Mesothelial cell of epicardium (in vitro differentiated cells): ENCODE data around the gene SLC7A11. TPM values are rescaled to one million over a fixed set of nuclear protein-coding genes. Genes with fewer than 3 reads are reported as not detected.
A peak's percentile ranks its signal among the peaks of the same experiment; 100 is the strongest.

ENCODE experiments used
- DNase-seq, 2 experiments: peaks; one replicate each; pipeline ENCODE4 v3.0.0; 2021; ENCODE audit warnings: low spot score in 2 of 2; ENCODE audit not compliant: unreplicated experiment in 2 of 2
- H3K27ac Mint-ChIP-seq: 2 replicates; pipeline ENCODE4 v1.8.0; 2021; ENCODE audit warnings: mixed read lengths
- H3K27me3 Mint-ChIP-seq: 2 replicates; pipeline ENCODE4 v1.8.0; 2021; ENCODE audit warnings: low read depth, mixed read lengths
- H3K36me3 Mint-ChIP-seq: 2 replicates; pipeline ENCODE4 v1.8.0; 2021; ENCODE audit warnings: mixed read lengths
- H3K4me1 Mint-ChIP-seq: 2 replicates; pipeline ENCODE4 v1.8.0; 2021; ENCODE audit warnings: mixed read lengths
- H3K4me3 Mint-ChIP-seq: 2 replicates; pipeline ENCODE4 v1.8.0; 2021; ENCODE audit warnings: mild to moderate bottlenecking, moderate library complexity, mixed read lengths
- H3K9me3 Mint-ChIP-seq: 2 replicates; pipeline ENCODE4 v1.8.0; 2021; ENCODE audit warnings: mixed read lengths
- total RNA-seq: library from RNA; stranded (reverse); gene quantifications from 3 replicates; pipeline ENCODE4 v1.2.1, GENCODE V29; 2021
- TF ChIP-seq, protein P1 (sequence below): fragments of 200-600 bp; sonication (generic); IDR thresholded peaks from one replicate; pipeline ENCODE4 v1.5.0; 2021; ENCODE audit warnings: antibody characterized with exemption; ENCODE audit not compliant: unreplicated experiment

Gene SLC7A11
- total RNA-seq, 1 donor from 2014 or later: 3.4 TPM

DNA sequence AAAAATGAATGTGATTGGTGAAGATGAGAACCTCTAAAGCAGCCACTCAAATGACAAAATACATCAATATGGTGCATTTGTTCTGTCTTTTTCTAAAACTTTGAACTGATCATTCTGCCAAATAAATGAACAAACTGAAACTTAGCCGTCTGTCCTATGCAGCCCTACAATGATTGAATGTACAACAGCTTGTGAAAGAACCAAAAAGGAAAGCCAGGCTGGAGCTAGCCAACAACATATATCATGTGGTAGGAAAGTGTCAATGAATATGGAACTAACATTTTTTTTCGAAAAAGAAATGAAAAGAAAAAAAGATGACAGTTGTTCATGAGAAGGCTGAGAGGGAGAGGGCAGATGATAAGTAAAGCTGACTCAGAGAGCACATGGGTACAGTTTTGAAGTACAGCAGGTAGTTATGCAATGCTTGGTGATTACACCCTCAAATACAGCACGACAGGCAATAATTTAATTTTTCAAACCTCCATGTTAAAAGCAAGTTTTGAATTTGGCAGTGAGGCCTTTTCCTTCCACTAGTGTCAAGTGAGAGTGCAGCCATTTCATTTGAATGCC lies 21.2 kb upstream of the SLC7A11 start:
- peaks cover 33% of the 10 kb centered on the region for H3K4me1 Mint-ChIP-seq
- H3K27me3 Mint-ChIP-seq: no peaks in the 10 kb centered on the region
- H3K9me3 Mint-ChIP-seq: peaks cover 5% of the 10 kb centered on the region
- DNase-seq: no peak
- no peaks in the 10 kb centered on the region for H3K36me3 Mint-ChIP-seq
- TF ChIP-seq, protein P1, sequence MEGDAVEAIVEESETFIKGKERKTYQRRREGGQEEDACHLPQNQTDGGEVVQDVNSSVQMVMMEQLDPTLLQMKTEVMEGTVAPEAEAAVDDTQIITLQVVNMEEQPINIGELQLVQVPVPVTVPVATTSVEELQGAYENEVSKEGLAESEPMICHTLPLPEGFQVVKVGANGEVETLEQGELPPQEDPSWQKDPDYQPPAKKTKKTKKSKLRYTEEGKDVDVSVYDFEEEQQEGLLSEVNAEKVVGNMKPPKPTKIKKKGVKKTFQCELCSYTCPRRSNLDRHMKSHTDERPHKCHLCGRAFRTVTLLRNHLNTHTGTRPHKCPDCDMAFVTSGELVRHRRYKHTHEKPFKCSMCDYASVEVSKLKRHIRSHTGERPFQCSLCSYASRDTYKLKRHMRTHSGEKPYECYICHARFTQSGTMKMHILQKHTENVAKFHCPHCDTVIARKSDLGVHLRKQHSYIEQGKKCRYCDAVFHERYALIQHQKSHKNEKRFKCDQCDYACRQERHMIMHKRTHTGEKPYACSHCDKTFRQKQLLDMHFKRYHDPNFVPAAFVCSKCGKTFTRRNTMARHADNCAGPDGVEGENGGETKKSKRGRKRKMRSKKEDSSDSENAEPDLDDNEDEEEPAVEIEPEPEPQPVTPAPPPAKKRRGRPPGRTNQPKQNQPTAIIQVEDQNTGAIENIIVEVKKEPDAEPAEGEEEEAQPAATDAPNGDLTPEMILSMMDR: no peak
- no peak overlapping the region for H3K4me3 Mint-ChIP-seq
- no peak overlapping the region for H3K27ac Mint-ChIP-seq

DNA sequence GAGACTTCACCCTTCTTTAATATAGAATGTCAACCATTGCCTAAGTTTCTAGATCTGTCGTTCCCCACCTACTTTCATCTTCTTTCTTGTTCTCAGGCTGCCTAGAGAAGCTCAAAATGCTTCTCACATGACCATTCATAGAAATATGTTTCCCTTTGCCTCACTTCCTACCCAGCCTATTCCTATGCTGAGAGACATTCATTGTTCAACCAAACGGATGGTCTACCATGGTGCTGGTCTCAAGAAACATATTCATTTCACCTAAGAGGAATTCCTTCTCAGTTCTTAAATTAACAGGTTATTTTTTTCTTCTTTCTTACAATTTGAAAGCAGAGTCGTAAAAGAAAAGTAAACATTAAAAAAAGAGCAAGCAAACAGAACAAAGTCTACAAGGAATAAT lies 20.3 kb upstream of the SLC7A11 start:
- Mint-ChIP-seq H3K27ac (no peak overlapping the region), H3K4me3 (no peak overlapping the region), H3K9me3 (peaks cover 5% of the 10 kb centered on the region), H3K4me1 (peaks cover 35% of the 10 kb centered on the region), H3K36me3 (no peaks in the 10 kb centered on the region), H3K27me3 (no peaks in the 10 kb centered on the region)
- TF ChIP-seq, protein P1: no peak
- no peak for DNase-seq

DNA sequence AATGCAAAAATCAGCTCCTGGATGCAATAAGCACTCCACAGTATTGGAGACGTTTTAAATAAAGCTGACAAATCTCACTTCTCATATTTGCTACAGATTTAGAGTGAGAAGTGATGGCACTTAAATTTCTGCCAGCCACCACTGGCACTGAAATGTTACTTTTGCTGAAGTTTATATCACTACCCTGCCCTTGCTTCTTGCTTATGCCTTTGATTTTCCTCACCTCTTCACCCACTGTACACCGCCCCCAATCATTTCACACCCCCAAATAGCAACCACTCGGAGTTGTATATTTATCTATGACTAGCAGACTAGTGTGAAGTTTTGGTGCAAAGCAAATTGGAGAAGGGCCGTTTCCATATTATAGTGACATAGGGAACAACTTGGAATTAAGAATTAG lies 19.9 kb upstream of the SLC7A11 start:
- no peak overlapping the region for H3K4me3 Mint-ChIP-seq
- peaks cover 5% of the 10 kb centered on the region for H3K9me3 Mint-ChIP-seq
- no peak for DNase-seq

DNA sequence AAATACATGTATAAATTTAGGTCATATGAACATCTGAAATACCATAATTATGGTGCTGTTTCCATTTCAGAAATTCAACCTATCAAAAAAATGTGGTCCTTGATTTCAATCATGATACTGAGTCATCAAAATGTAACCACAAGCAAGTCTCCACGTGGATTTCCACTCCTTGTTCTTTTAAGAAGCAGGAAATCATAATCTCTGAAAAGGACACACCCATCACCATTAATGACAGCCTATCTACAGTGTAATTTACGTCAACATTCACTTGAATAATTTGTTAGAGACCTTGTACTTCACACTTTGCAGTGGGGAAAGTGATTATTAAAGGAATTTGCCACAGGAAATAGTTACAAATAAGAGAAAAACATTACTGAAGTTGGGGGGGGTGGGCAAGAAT lies 17.7 kb upstream of the SLC7A11 start:
- Mint-ChIP-seq H3K4me3 (no peak overlapping the region), H3K27me3 (no peaks in the 10 kb centered on the region), H3K27ac (no peak overlapping the region), H3K4me1 (peaks cover 41% of the 10 kb centered on the region), H3K9me3 (peaks cover 5% of the 10 kb centered on the region), H3K36me3 (no peaks in the 10 kb centered on the region)
- TF ChIP-seq, protein P1: no peak
- no peak for DNase-seq

More for the DNA sequence above, 19.9 kb upstream of the SLC7A11 start:
- H3K27me3 Mint-ChIP-seq: no peaks in the 10 kb centered on the region
- H3K27ac Mint-ChIP-seq: no peak overlapping the region
- H3K4me1 Mint-ChIP-seq: peaks cover 37% of the 10 kb centered on the region
- H3K36me3 Mint-ChIP-seq: no peaks in the 10 kb centered on the region
- TF ChIP-seq, protein P1: no peak

DNA sequence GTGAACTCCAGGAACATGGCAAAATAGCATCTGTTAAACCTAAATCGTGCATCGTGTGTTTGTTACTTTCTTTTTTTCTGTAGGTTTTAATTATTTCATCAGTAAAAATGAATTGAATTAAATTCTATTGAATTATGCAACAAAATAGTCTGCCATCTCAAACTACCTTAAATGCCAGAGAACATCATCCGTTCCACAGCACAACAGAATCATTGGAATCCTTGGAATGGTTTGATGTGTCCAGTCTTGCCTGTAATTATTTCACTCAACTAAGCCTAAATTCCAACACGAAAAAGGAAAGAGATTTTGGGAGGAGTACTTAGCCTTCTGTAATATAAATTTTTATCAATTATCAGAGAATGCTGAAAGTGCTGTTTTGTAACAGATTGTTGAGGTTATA lies 17.1 kb upstream of the SLC7A11 start:
- Mint-ChIP-seq H3K4me1 (peaks cover 41% of the 10 kb centered on the region), H3K27me3 (no peaks in the 10 kb centered on the region), H3K27ac (peak overlapping the region; percentile 79), H3K9me3 (peaks cover 3% of the 10 kb centered on the region), H3K4me3 (no peak overlapping the region), H3K36me3 (no peaks in the 10 kb centered on the region)
- no peak for DNase-seq
- TF ChIP-seq, protein P1: no peak

DNA sequence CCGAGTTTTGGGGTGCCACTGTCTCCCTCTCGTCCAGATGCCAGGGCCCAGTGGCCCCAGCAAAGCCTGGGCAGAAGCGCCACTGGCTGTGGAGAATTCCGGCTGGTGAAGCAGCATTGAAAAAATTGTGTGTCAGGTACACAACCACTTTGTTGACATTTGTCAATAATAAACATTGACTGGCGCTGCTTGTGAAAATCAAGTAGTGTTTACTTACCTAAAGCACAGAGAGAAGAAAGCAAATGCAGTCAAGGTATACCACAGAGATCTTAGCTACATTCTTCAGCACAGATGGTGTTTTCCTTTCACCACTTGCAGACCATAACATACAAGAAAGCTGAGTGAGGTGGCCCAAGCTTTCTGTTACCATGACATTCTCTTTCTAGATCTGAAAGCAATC lies 14.5 kb upstream of the SLC7A11 start:
- Mint-ChIP-seq H3K27ac (no peak overlapping the region), H3K27me3 (no peaks in the 10 kb centered on the region), H3K4me3 (no peak overlapping the region), H3K36me3 (no peaks in the 10 kb centered on the region), H3K9me3 (no peaks in the 10 kb centered on the region), H3K4me1 (peaks cover 37% of the 10 kb centered on the region)
- TF ChIP-seq, protein P1: no peak
- DNase-seq: no peak
